Upper lobe of left lung (tissue), 6 donors: ENCODE results near the gene FKBP1A. TPM values are rescaled to one million over a fixed set of nuclear protein-coding genes. Genes with fewer than 3 reads are reported as not detected.

Experiments
- ATAC-seq, 2 donors: fragments of 200-7000 bp; cut with Tn5 transposase; one replicate each; pipeline ENCODE4 v1.9.1; 2022; ENCODE audit warnings: mild to moderate bottlenecking in 2 of 2, moderate library complexity in 2 of 2; ENCODE audit not compliant: low FRiP score in 2 of 2
- DNase-seq, 2 donors: peaks; one replicate each; pipeline ENCODE4 v3.0.0-alpha.2; 2019 to 2020
- H3K27ac ChIP-seq, 4 donors: fragments of 200-600 bp; sonication (generic); one replicate each; pipeline ENCODE4 v1.5.1; 2016 to 2019
- H3K27me3 ChIP-seq, 4 donors: fragments of 200-600 bp; sonication (generic); one replicate each; pipeline ENCODE4 v1.5.1; 2017 to 2019
- H3K36me3 ChIP-seq, 4 donors: fragments of 200-600 bp; sonication (generic); one replicate each; pipeline ENCODE4 v1.5.1; 2016 to 2019
- H3K4me1 ChIP-seq, 4 donors: fragments of 200-600 bp; sonication (generic); one replicate each; pipeline ENCODE4 v1.5.1; 2018 to 2019
- H3K4me3 ChIP-seq, 4 donors: fragments of 200-600 bp; sonication (generic); one replicate each; pipeline ENCODE4 v1.5.1; 2017 to 2019; ENCODE audit warnings: mild to moderate bottlenecking in 2 of 4, moderate library complexity in 1 of 4
- H3K9me3 ChIP-seq, 4 donors: fragments of 200-600 bp; sonication (generic); one replicate each; pipeline ENCODE4 v1.5.1; 2018 to 2019
- CTCF ChIP-seq, 6 experiments: fragments of 450-650 bp in 4 of 6; fragments of 200-600 bp in 2 of 6; sonication (generic) in 2 of 6; IDR thresholded peaks; one replicate each; pipeline ENCODE4 v1.5.1; 2016 to 2019; ENCODE audit warnings: antibody characterized with exemption in 6 of 6
- EP300 ChIP-seq, 4 donors: sonication (generic); formaldehyde crosslinking; IDR thresholded peaks; one replicate each; pipeline ENCODE4 v1.5.1; 2017; ENCODE audit warnings: antibody characterized with exemption in 4 of 4, control low read depth in 2 of 4
- POLR2A ChIP-seq, 4 donors: fragments of 450-650 bp; IDR thresholded peaks; one replicate each; pipeline ENCODE4 v1.5.1; 2016 to 2017; ENCODE audit warnings: antibody characterized with exemption in 4 of 4, mild to moderate bottlenecking in 2 of 4
- POLR2AphosphoS5 ChIP-seq, 2 donors: sonication (generic); formaldehyde crosslinking; IDR thresholded peaks; one replicate each; pipeline ENCODE4 v1.5.1; 2017; ENCODE audit warnings: antibody characterized with exemption in 2 of 2
- WGBS, 2 donors: methylation state at CpG; one replicate each; pipeline ENCODE4 v1.1.5; 2017 to 2018; 5-methylcytosine and 5-hydroxymethylcytosine counted together
- total RNA-seq, 6 donors: library from RNA; depleted of rRNA in 4 of 6; stranded (reverse); fragments of >200 nt in 4 of 6; gene quantifications; one replicate each; pipeline versions ENCODE4 v1.1.0 to v1.2.1, GENCODE V29; 2016 to 2021
- donor health status: DM: no; HTN: no; CAD: no; lungs with moderate emphysema.
- donor health status: DM: no; HTN: yes; CAD: no; lungs with severe emphysema.

The FKBP1A gene
- total RNA-seq, 6 donors from 2014 or later: 75.4 to 328 (median 160) TPM

- peak overlapping the region in 2 of 4 donors; percentile 93 for H3K27ac ChIP-seq
- 93 to 98% methylated on average over 6 of the region's 6 CpGs for WGBS, 2 donors
- no peak for DNase-seq
Measured at GRCh38 chr20:1320016-1320415, 72.8 kb downstream of the FKBP1A start.

GRCh38 chr20:1319462-1319861 lies 73.4 kb downstream of the FKBP1A start:
- no peaks in the 10 kb centered on the region for H3K36me3 ChIP-seq
- H3K27ac ChIP-seq: peak overlapping the region in 3 of 4 donors; percentile 26 to 93 (median 93)
- 63 to 74% methylated on average over 4 of the region's 4 CpGs for WGBS, 2 donors
- peaks cover 14 to 32% (median 17%) of the 10 kb centered on the region in 4 donors for H3K4me1 ChIP-seq
- no peaks in the 10 kb centered on the region for H3K9me3 ChIP-seq
- no peaks in the 10 kb centered on the region for H3K27me3 ChIP-seq
- DNase-seq: no peak
- H3K4me3 ChIP-seq: no peak overlapping the region
- peak in 1 of 2 donors; percentile 31 for ATAC-seq
- no peak for TF ChIP-seq POLR2A (IDR thresholded peaks at IDR 0.05)
- TF ChIP-seq POLR2AphosphoS5 (IDR thresholded peaks at IDR 0.05): no peak
- no peak for TF ChIP-seq CTCF (IDR thresholded peaks at IDR 0.05)
- no peak for TF ChIP-seq EP300 (IDR thresholded peaks at IDR 0.05)

More at GRCh38 chr20:1320016-1320415, 72.8 kb downstream of the FKBP1A start:
- Histone ChIP-seq H3K36me3 (no peaks in the 10 kb centered on the region), H3K4me3 (no peak overlapping the region), H3K27me3 (no peaks in the 10 kb centered on the region), H3K4me1 (peaks cover 19 to 38% (median 21%) of the 10 kb centered on the region in 4 donors), H3K9me3 (no peaks in the 10 kb centered on the region)
- no peak for ATAC-seq
- TF ChIP-seq CTCF (IDR thresholded peaks at IDR 0.05) (no peak), POLR2AphosphoS5 (IDR thresholded peaks at IDR 0.05) (no peak), EP300 (IDR thresholded peaks at IDR 0.05) (no peak), POLR2A (IDR thresholded peaks at IDR 0.05) (no peak)

GRCh38 chr20:1319051-1319450 lies 73.8 kb downstream of the FKBP1A start:
- DNase-seq: no peak
- H3K4me3 ChIP-seq: no peak overlapping the region
- H3K27ac ChIP-seq: peak overlapping the region in 3 of 4 donors; percentile 26 to 93 (median 93)
- no peaks in the 10 kb centered on the region for H3K9me3 ChIP-seq
- 84 to 86% methylated on average over 4 of the region's 4 CpGs for WGBS, 2 donors
- no peaks in the 10 kb centered on the region for H3K27me3 ChIP-seq
- no peak for ATAC-seq
- TF ChIP-seq POLR2A (IDR thresholded peaks at IDR 0.05) (no peak), CTCF (IDR thresholded peaks at IDR 0.05) (no peak), EP300 (IDR thresholded peaks at IDR 0.05) (no peak), POLR2AphosphoS5 (IDR thresholded peaks at IDR 0.05) (no peak)
- peaks cover 10 to 29% (median 14%) of the 10 kb centered on the region in 4 donors for H3K4me1 ChIP-seq
- H3K36me3 ChIP-seq: no peaks in the 10 kb centered on the region

Other genes with a start within 250 kb of the FKBP1A start
- 10 to 100 TPM in 5 of 6 donors, 1 to 10 TPM in 1; 9.3 to 85.9 (median 11.5) TPM for gene TMEM74B, start 208.1 kb downstream of the FKBP1A start, total RNA-seq
- gene C20orf202, start 189.6 kb downstream of the FKBP1A start, total RNA-seq: 1 to 10 TPM in 1 of 6 donors, under 1 TPM in 3, not detected in 2; 0.55 to 1.7 (median 0.86) TPM
- gene RAD21L1, start 167.0 kb downstream of the FKBP1A start, total RNA-seq: not detected
- 10 to 100 TPM in 1 of 6 donors, 1 to 10 TPM in 5; 1.0 to 17.3 (median 2.4) TPM for gene SNPH, start 126.8 kb downstream of the FKBP1A start, total RNA-seq
- gene SDCBP2, start 63.9 kb downstream of the FKBP1A start, total RNA-seq: 10 to 100 TPM in 5 of 6 donors, 1 to 10 TPM in 1; 6.3 to 34.0 (median 15.9) TPM
- gene NSFL1C, start 73.8 kb upstream of the FKBP1A start, total RNA-seq: 10 to 100 TPM; 48.0 to 87.7 (median 71.4) TPM
- gene SIRPB2, start 98.4 kb upstream of the FKBP1A start, total RNA-seq: 10 to 100 TPM; 12.1 to 59.7 (median 23.8) TPM
- 1 to 10 TPM in 2 of 6 donors, under 1 TPM in 2, not detected in 2; 0.69 to 2.2 (median 1.5) TPM for gene SIRPD, start 164.7 kb upstream of the FKBP1A start, total RNA-seq
- gene SIRPB1, start 227.0 kb upstream of the FKBP1A start, total RNA-seq: 10 to 100 TPM; 15.7 to 52.0 (median 25.3) TPM